Pulmonary artery endothelial cell (primary cell): ENCODE measurements around the gene CLEC16A. TPM values are rescaled to one million over a fixed set of nuclear protein-coding genes. Genes with fewer than 3 reads are reported as not detected.

Source experiments
- total RNA-seq: library from RNA; depleted of rRNA; stranded (reverse); fragments of >200 nt; gene quantifications from 2 replicates; pipeline ENCODE4 v1.2.3, GENCODE V29; 2014

CLEC16A gene
- total RNA-seq, 1 donor from 2014 or later = 13.0 TPM

Other genes with a start within 250 kb of the CLEC16A start
- not detected in 2 replicates for gene TEKT5, start 249.6 kb upstream of the CLEC16A start, total RNA-seq
- 27.4 and 27.6 TPM in 2 replicates for gene NUBP1, start 200.7 kb upstream of the CLEC16A start, total RNA-seq
- gene TVP23A, start 125.8 kb upstream of the CLEC16A start, total RNA-seq = not detected in 2 replicates
- 0.07 and 0.14 TPM in 2 replicates for gene CIITA, start 67.4 kb upstream of the CLEC16A start, total RNA-seq
- 38.4 and 45.5 TPM in 2 replicates for gene DEXI, start 2.1 kb upstream of the CLEC16A start, total RNA-seq